Measurements from ENCODE around the gene MCC.

DNA sequence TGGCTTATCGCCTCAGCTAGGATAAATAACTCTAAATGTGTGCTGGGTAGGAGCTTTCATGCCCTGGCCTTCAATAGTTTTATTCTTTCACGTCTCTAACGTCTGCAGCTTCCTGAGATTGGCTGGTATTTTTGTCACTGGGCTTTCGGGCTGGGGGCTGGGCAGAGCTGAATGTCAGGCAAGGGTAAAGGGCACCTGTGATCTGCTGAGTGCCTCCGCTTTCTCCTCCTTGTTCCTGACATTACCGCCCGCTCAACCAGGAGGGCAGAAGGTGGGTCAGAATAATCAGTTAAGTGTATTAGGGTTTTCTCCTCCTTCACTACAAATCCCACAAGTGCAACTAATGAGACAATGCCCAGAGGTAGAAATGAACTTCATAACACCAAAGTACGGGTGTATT is 270.1 kb downstream of the MCC start:
- TF ChIP-seq, protein P1, sequence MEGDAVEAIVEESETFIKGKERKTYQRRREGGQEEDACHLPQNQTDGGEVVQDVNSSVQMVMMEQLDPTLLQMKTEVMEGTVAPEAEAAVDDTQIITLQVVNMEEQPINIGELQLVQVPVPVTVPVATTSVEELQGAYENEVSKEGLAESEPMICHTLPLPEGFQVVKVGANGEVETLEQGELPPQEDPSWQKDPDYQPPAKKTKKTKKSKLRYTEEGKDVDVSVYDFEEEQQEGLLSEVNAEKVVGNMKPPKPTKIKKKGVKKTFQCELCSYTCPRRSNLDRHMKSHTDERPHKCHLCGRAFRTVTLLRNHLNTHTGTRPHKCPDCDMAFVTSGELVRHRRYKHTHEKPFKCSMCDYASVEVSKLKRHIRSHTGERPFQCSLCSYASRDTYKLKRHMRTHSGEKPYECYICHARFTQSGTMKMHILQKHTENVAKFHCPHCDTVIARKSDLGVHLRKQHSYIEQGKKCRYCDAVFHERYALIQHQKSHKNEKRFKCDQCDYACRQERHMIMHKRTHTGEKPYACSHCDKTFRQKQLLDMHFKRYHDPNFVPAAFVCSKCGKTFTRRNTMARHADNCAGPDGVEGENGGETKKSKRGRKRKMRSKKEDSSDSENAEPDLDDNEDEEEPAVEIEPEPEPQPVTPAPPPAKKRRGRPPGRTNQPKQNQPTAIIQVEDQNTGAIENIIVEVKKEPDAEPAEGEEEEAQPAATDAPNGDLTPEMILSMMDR (conservative IDR thresholded peaks at IDR 0.05 in 1 of 2, IDR thresholded peaks at IDR 0.05 in 1 of 2; ENCODE audit: low read depth in 1 of 2, low read length in 2 of 2), result no peak
- no peak for TF ChIP-seq EZH2 (IDR thresholded peaks at IDR 0.05; ENCODE audit: low read length, missing control alignments)
